SK-N-MC (cell line): ENCODE measurements around the gene POLD1.

ENCODE experiments used
- DNase-seq: peaks from one replicate; pipeline ENCODE4 v3.0.0-alpha.2; 2011; ENCODE audit warnings: low read depth, low spot score
- H3K27ac ChIP-seq: fragments of 200-600 bp; sonication (generic); 2 replicates; pipeline ENCODE4 v1.5.1; 2016; ENCODE audit warnings: mixed run types
- H3K36me3 ChIP-seq: fragments of 200-600 bp; sonication (generic); 2 replicates; pipeline ENCODE4 v1.6.1; 2017; ENCODE audit warnings: antibody characterized with exemption, low read length, mixed read lengths; ENCODE audit not compliant: insufficient read depth
- H3K4me3 ChIP-seq: fragments of 200-600 bp; sonication (generic); 2 replicates; pipeline ENCODE4 v1.5.1; 2016
- H3K9ac ChIP-seq: fragments of 200-600 bp; sonication (generic); 2 replicates; pipeline ENCODE4 v1.8.0; 2017; ENCODE audit warnings: mixed run types, mixed read lengths; ENCODE audit not compliant: insufficient read length
- H3K9me3 ChIP-seq: fragments of 200-600 bp; sonication (generic); 2 replicates; pipeline ENCODE4 v1.6.1; 2017; ENCODE audit warnings: low read depth, mild to moderate bottlenecking, antibody characterized with exemption, low read length, moderate library complexity, mixed read lengths
- EZH2 ChIP-seq: fragments of 200-600 bp; sonication (generic); IDR thresholded peaks from one replicate; pipeline ENCODE4 v1.6.1; 2017; ENCODE audit warnings: antibody characterized with exemption
- FOXP2 ChIP-seq: optimal IDR thresholded peaks from 2 replicates; pipeline ENCODE3; 2011; ENCODE audit warnings: mild to moderate bottlenecking, moderate library complexity; ENCODE audit not compliant: insufficient read depth; ENCODE audit errors: extremely low read length, control extremely low read depth
- POLR2AphosphoS5 ChIP-seq: IDR thresholded peaks from 2 replicates; pipeline ENCODE4 v1.6.1; 2012; ENCODE audit warnings: mild to moderate bottlenecking, low read depth, low read length, borderline replicate concordance

POLD1 gene

GRCh38 chr19:50427997-50428425 lies 43.9 kb downstream of the POLD1 start:
- Histone ChIP-seq H3K36me3 (no peaks in the 10 kb centered on the region), H3K27ac (no peak overlapping the region), H3K9ac (peak overlapping the region; percentile 64), H3K9me3 (no peaks in the 10 kb centered on the region), H3K4me3 (peak overlapping the region; percentile 75)
- TF ChIP-seq EZH2: no peak
- peak; percentile 60; the same call in 1 of the 2 replicates for TF ChIP-seq POLR2AphosphoS5
- peak; percentile 28 for DNase-seq

GRCh38 chr19:50428772-50429463 lies 44.8 kb downstream of the POLD1 start:
- TF ChIP-seq POLR2AphosphoS5: no peak
- no peak for TF ChIP-seq EZH2
- no peak for TF ChIP-seq FOXP2
- Histone ChIP-seq H3K9ac (peak overlapping the region; percentile 64), H3K27ac (no peak overlapping the region), H3K36me3 (no peaks in the 10 kb centered on the region), H3K4me3 (peak overlapping the region; percentile 75), H3K9me3 (no peaks in the 10 kb centered on the region)
- no peak for DNase-seq

- Histone ChIP-seq H3K9ac (peak overlapping the region; percentile 59), H3K9me3 (no peaks in the 10 kb centered on the region), H3K36me3 (no peaks in the 10 kb centered on the region), H3K27ac (no peak overlapping the region), H3K4me3 (peak overlapping the region; percentile 76)
- no peak for TF ChIP-seq EZH2
- no peak for DNase-seq
Measured at GRCh38 chr19:50430888-50431342, 46.8 kb downstream of the POLD1 start.

GRCh38 chr19:50431343-50432220 lies 47.4 kb downstream of the POLD1 start:
- Histone ChIP-seq H3K27ac (no peak overlapping the region), H3K9ac (peak overlapping the region; percentile 59), H3K36me3 (no peaks in the 10 kb centered on the region), H3K4me3 (peak overlapping the region; percentile 76), H3K9me3 (no peaks in the 10 kb centered on the region)
- peak; percentile 12 for DNase-seq
- TF ChIP-seq FOXP2: no peak
- no peak for TF ChIP-seq EZH2
- TF ChIP-seq POLR2AphosphoS5: no peak

- H3K4me3 ChIP-seq: peak within 1 kb of the TSS; percentile 76
- no peak within 1 kb of the TSS for H3K27ac ChIP-seq
- DNase-seq: no peak
- TF ChIP-seq EZH2 (no peak), FOXP2 (no peak), POLR2AphosphoS5 (no peak)
- H3K9ac ChIP-seq: peak within 1 kb of the TSS; percentile 47
- H3K9me3 ChIP-seq: no peaks in the 10 kb centered on the region
- no peaks in the 10 kb centered on the region for H3K36me3 ChIP-seq
Measured at GRCh38 chr19:50432221-50433028, 48.3 kb downstream of the POLD1 start, which contains the start of gene MYBPC2. MYBPC2 (plus strand) TSS chr19:50432892; CDS start chr19:50432954, 62 bp downstream.

- no peaks in the 10 kb centered on the region for H3K36me3 ChIP-seq
- DNase-seq: no peak
- TF ChIP-seq POLR2AphosphoS5: no peak
- H3K9ac ChIP-seq: no peak overlapping the region
- H3K9me3 ChIP-seq: no peaks in the 10 kb centered on the region
- no peak overlapping the region for H3K27ac ChIP-seq
- H3K4me3 ChIP-seq: no peak overlapping the region
Measured at GRCh38 chr19:50433201-50434180, 49.3 kb downstream of the POLD1 start.

GRCh38 chr19:50434525-50434924 lies 50.4 kb downstream of the POLD1 start:
- H3K9me3 ChIP-seq: no peaks in the 10 kb centered on the region
- DNase-seq: no peak
- no peaks in the 10 kb centered on the region for H3K36me3 ChIP-seq
- H3K4me3 ChIP-seq: no peak overlapping the region
- no peak overlapping the region for H3K27ac ChIP-seq
- H3K9ac ChIP-seq: no peak overlapping the region
- TF ChIP-seq FOXP2 (no peak), EZH2 (no peak), POLR2AphosphoS5 (no peak)

GRCh38 chr19:50435221-50435620 lies 51.1 kb downstream of the POLD1 start:
- H3K27ac ChIP-seq: no peak overlapping the region
- DNase-seq: no peak
- no peak for TF ChIP-seq FOXP2
- no peak for TF ChIP-seq EZH2
- no peak for TF ChIP-seq POLR2AphosphoS5
- no peaks in the 10 kb centered on the region for H3K36me3 ChIP-seq
- H3K9ac ChIP-seq: no peak overlapping the region
- H3K9me3 ChIP-seq: no peaks in the 10 kb centered on the region
- H3K4me3 ChIP-seq: no peak overlapping the region
